ENCODE measurements around the gene KLLN.
A peak's percentile ranks its signal among the peaks of the same experiment; 100 is the strongest.
"Not testable (repeated sequence)": the region's sequence is repeated elsewhere in the genome, so short reads cannot be mapped to it uniquely, and the experiment has no call there.

Gene KLLN

DNA sequence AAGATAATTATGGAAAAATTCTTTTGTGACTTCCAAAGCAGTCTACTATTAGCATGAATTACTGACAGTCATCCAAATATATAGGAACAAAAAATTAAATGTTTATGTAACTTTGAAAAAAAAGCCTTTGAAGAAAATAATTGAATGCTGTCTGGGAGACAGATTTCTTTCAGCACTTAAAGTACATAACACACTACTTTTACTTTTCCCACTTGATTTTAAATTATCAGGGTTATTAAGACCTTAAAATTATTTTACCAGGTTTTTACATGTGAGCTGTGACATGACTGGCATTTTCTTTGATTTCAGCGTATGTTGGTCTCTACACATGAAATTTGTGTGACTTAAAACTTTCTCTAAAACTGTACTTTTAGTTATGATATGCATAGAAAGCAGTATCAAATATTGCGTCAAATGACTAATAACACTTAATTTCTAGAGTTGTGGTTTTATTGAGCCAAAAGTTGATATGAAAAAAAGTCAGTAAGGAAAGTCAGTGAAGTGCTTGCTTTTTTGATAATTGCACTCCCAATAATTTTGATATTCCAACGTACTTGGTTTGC is 3.2 kb upstream of the KLLN start:
- DNase-seq (ENCODE audit: low spot score) = no peak

DNA sequence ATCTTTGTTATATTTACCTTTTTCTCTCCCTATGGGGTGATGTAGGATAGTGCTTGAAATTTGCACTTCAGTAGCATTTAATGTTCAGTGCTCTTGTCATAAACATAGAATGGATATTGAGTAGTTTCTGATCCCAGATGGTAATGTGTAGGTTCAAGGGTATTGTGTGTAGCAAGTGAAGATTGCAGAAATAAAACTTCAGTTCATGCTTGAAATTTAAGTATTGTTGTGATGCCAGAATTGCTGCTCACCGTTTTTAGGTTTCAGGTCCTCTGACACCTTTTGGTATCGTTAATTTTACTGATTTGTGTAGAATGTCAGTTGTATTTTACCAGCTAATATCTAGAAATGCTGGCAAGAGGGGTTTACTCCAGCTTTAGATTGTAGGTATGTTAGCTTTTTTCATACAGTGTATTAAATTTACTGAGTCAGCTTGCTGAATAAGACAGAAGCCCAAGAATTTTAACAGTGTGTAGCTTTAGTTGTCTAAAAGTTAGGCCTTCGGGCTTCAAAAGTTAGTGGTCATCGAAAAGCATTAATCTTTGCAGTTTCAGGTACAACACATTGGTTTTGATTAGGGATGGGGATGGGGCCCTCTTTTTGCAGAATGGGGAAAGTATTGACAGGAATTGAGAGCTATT is 2.0 kb upstream of the KLLN start:
- DNase-seq (ENCODE audit: low spot score) = no peak

DNA sequence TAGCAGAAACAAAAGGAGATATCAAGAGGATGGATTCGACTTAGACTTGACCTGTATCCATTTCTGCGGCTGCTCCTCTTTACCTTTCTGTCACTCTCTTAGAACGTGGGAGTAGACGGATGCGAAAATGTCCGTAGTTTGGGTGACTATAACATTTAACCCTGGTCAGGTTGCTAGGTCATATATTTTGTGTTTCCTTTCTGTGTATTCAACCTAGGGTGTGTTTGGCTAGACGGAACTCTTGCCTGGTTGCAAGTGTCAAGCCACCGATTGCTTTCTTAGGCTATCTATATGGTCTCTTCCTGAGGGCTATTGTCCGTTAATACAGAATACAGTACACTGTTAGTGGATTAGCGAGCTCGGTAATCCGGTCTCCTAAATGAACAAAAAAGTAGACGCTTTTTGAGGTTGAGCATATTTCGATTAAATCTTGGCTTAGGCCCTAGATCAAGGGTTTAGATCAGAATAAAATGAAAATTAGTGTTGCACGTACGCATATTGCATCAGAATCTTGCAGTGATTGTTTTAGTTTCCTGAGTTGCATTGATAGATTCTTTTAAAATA is 1.2 kb upstream of the KLLN start:
- DNase-seq (ENCODE audit: low spot score) = no peak

DNA sequence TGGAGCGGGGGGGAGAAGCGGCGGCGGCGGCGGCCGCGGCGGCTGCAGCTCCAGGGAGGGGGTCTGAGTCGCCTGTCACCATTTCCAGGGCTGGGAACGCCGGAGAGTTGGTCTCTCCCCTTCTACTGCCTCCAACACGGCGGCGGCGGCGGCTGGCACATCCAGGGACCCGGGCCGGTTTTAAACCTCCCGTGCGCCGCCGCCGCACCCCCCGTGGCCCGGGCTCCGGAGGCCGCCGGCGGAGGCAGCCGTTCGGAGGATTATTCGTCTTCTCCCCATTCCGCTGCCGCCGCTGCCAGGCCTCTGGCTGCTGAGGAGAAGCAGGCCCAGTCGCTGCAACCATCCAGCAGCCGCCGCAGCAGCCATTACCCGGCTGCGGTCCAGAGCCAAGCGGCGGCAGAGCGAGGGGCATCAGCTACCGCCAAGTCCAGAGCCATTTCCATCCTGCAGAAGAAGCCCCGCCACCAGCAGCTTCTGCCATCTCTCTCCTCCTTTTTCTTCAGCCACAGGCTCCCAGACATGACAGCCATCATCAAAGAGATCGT is 690 bp upstream of the KLLN start:
- DNase-seq (ENCODE audit: low spot score) = not testable (repeated sequence)

DNA sequence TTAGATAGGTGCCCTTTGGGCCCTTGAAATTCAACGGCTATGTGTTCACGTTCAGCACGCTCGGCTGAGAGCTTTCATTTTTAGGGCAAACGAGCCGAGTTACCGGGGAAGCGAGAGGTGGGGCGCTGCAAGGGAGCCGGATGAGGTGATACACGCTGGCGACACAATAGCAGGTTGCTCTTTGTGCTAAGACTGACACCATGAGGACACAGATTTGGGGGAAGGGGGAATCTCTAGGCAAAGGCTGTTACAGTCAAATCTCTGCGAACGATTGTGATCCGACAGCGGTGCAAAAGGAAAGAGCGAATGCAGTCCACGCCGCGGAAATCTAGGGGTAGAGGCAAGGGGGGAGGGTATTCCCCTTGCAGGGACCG is 667 bp downstream of the KLLN start:
- DNase-seq (ENCODE audit: low spot score) = no peak

DNA sequence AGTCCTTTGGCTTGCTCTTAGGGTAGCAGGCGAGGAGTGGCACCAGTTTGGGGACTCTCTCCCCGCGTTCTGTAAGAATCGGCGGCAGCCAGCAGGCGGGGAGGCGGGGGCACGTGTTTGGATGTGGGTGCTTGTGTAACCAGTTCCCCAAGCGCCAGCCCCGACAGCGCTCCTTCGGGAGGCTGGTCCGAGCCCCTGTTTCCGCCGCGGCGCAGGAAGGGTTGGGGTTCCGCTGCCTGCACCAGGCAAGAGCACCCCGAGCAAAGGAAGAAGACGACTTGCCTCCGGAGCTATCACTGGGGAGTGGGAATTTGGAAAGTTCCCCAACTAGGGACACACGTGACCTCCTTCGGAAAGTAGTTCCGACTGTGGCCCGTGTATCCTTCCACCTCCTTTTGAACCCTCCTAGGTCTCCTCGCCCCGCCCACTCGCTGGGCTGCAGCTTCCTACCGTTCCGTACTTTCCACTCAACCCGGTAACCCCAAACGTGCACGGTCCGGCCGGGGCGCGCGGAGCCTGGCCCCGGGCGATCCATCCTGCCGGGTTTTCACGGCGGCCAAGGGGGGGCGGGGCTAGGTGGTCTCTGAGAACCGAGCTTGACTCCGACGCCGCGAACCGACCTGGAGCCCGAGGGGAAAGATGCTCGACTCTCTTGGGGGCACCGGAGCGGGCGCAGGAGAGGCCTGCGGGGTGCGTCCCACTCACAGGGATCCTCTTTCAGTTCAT is 1.2 kb downstream of the KLLN start:
- DNase-seq (ENCODE audit: low spot score) = no peak

DNA sequence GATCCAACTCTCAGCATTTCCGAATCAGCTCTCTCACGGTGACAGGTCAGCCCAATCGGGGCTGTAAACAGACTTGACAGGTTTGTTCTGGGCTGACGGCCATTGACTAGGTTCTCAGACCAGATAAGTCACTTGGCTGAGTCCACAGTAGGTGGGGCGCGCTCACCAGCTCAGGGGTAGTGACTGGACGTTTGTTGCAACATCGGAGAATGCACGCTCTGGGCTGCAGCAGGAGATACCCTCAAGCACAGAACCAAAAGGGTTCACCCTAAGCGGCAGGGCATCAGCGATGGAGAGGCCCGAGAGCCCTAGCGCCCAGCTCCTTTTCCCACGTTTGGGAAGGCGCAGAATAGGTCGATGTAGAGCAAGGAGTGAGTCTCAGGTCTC is 1.8 kb downstream of the KLLN start:
- no peak for DNase-seq (ENCODE audit: low spot score)

DNA sequence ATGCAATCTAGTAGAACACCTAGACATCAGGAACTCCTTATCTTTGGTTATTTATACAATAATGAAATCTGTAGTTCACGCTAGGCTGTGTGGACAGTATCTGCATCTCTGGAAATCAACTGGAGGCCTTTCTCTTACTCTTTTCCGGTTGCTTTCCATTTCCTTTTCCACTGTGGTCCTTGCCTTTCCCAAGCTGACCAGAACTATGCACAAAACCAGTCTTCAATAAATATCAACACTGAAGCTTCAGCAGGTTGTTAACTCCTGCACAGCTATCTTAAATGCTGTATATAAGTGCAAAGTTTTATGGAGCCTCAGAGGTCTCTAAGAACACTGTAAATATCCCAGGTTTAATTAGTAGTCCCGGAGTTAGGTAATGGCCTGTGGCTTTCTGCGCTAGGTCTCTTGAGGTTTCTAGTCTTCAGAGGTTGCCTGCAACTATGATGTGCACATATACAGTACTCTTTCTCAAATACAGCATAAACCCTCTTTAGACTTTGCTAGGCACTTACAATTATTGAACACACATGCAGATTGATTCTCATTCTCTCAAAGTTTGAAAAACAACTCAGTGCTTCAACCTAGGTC is 2.4 kb downstream of the KLLN start:
- DNase-seq (ENCODE audit: low spot score) = no peak

DNA sequence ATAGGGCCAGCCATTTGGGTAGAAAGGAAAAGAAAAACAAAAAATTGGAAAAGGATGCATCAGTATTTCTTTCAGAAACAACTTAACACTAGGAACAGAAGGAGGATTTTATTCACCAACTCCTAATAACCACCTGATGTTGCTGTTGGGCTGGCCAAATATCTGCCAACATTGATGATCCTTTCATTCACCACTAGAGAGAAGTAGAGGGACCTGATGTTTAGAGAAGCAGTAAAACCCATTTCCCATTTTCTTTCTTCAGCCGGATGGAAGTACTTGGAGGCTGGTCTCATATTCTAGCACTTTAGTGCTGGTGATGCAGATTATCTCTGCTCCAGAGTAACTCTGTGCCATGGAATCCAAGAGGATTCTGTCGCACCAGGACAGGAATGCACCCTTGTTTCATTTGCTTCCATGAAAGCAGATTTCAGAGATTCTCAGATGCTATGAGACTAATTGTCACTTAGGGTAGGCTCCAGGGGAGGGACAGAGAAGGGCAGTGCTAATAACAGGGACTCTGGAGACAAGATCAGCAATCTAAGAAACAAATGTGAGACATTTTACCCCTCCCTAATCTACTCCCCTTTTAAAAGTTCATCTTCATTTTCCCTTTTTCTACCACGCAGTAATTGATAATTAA is 3.1 kb downstream of the KLLN start:
- DNase-seq (ENCODE audit: low spot score) = peak; percentile 57

DNA sequence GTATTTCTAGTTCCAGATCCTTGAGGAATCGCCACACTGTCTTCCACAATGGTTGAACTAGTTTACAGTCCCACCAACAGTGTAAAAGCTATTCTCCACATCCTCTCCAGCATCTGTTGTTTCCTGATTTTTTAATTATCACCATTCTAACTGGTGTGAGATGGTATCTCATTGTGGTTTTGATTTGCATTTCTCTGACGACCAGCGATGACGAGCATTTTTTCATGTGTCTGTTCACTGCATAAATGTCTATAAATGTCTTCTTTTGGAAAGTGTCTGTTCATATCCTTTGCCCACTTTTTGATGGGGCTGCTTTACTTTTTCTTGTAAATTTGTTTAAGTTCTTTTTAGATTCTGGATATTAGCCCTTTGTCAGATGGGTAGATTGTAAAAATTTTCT is 7.7 kb downstream of the KLLN start:
- not testable (repeated sequence) for DNase-seq (ENCODE audit: low spot score)

DNA sequence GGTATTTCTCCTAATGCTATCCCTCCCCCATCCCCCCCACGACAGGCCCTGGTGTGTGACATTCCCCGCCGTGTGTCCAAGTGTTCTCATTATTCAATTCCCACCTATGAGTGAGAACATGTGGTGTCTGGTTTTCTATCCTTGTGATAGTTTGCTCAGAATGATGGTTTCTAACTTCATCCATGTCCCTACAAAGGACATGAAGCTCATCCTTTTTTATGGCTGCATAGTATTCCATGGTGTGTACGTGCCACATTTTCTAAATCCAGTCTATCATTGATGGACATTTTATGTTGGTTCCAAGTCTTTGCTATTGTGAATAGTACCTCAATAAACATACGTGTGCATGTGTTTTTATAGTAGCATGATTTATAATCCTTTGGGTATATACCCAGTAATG is 8.1 kb downstream of the KLLN start:
- not testable (repeated sequence) for DNase-seq (ENCODE audit: low spot score)

DNA sequence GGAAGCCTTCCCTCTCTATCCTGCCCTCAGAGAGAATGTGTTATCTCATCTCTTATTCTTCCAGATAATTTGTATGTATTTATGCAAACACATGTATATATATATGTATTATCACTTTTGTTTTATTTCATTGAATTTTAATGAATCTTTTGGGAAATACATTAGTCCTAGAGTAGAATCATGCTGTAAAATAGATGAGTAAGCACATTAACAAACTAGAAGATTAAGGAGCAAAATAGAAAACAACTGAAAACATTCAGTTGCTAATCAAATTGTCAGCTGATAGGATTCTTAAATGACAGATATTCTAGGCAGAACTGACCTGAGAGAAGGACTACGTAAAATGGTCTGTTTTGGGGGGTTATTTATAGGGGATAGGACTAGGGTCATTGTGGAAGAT is 11.2 kb downstream of the KLLN start:
- DNase-seq (ENCODE audit: low spot score) = no peak

DNA sequence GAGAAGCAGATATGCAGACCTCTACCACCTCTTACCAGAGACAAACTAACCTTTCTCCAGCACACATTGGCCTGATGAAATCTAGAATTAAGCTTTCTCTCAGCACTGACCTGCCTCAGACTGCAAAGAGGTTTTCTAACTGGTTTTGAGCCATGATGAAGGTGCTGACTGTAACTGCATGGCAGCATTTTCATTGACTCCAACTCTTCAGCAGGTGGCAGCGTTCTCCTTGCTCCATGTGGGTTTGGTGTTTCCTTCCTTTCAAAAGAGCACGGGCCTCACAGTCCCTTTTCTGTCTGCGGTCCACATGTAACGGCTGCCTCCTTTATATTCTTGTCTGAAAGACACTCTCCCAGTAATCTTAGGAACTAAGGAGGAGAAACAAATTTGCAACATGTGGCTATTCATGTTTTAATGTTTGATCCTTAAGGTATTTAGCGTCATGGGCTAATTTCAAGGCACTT is 12.6 kb downstream of the KLLN start:
- peak; percentile 48 for DNase-seq (ENCODE audit: low spot score)

DNA sequence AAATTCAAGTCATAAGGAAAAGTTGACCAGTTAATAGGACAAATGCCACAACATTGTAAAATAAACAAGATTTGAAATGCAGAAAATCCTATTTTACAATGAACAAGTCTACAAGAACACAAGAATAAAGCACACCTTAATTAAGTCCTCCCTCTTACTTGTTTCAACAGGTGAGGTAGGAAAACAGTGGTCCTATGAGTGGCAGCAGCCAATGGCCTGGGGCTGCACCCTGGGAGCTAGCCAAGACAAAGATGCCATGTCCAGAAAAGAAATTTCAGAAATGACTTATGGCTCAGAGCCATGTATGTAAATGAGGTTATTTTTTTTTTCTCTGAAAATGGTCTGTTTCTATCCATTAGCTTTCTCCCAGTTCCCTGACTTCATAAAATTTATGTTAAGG is 14.3 kb downstream of the KLLN start:
- no peak for DNase-seq (ENCODE audit: low spot score)

DNA sequence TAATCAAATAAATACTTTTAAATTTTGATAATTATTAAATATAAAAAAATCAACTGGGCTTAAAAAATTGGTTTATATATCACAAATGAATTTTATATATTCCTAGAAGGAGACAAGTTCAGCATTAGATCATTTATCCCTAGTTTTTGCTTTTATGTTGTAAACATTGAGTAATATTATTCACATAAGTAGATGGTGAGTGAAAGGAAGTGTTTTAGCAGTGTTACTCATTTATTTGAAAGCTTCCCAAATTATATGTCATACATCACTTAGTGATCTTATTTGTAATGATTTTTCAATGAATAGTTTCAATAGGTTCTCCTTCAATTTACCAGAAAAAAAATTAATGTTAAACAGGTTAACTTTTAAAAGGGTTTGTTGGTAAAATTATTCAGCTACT is 15.8 kb downstream of the KLLN start:
- DNase-seq (ENCODE audit: low spot score) = no peak

DNA sequence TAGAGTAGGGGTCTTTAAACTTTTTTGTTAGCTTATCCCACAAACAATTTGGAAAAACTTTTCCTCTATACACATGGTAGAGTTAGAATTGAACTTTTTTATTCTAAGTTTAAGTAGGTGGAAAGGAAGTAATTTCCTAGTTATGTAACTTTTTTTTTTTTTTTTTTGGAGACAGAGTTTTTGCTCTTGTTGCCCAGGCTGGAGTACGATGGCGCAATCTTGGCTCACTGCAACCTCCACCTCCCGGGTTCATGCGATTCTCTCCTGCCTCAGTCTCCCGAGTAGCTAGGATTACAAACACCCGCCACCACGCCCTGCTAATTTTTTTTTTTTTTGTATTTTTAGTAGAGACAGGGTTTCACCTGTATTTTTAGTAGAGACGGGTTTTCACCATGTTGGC is 16.6 kb downstream of the KLLN start:
- DNase-seq (ENCODE audit: low spot score) = not testable (repeated sequence)

DNA sequence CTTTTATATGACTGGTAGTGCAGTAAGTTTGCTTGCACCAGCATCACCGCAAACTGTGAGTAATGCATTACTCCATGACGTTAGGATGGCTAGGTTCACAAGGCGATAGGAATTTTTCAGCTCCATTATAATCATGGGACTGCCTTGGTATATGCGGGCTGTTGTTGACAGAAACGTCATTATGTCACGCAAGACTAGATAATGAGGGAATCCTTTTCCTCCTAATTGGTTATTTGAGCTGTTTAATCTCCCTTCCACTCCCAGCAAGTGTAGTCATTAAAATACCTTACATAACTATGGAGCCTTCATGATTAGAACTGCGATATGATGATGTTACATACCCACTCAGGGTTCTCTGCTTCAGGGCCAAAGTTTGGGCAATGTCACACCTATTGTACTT is 17.3 kb downstream of the KLLN start:
- no peak for DNase-seq (ENCODE audit: low spot score)

DNA sequence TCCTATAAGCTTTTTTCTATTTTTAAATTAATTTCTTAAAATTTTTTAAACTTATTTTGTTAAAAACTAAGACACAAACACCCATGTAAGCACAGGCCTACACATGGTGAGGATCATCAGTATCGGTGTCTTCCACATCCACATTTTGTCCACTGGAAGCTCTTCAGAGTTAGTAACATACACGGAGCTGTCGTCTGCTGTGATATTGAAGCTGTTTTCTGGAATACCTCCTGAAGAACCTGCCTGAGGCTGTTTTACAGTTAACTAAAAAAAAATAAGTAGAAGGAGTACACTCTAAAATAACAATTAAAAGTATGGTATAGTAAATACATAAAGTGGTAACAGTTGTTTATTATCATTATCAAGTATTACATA is 17.7 kb downstream of the KLLN start:
- no peak for DNase-seq (ENCODE audit: low spot score)

DNA sequence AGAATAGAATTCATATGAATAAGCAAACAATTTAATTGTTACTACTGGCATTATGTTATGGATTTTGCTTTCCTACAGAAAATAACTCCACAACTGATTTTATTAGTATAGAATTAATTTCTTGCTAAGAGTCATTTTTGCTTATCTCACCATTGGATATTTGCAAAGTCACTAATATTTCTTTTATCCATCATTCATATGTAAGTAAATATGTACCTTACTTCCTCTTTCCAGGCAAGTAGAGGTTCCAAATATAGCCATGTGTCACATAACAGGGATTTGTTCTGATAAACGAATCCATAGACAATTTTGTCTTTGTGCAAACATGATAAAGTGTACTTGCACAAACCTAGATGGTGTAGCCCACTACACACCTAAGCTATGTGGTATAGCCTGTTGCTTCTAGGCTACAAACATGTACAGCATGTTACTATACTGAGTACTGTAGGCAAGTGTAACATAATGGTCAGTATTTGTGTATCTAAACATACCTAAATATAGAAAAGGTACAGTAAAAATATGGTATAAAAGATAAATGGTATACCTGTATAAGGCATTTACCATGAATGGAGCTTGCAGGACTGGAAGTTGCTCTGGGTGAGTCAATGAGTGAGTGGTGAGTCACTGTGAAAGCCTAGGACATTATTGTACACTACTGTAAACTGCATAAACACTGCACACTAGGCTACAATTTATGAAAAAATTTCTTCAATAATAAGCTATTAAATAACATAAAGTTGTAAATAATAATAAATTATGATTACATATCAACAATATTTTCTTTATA is 18.3 kb downstream of the KLLN start:
- DNase-seq (ENCODE audit: low spot score) = no peak

DNA sequence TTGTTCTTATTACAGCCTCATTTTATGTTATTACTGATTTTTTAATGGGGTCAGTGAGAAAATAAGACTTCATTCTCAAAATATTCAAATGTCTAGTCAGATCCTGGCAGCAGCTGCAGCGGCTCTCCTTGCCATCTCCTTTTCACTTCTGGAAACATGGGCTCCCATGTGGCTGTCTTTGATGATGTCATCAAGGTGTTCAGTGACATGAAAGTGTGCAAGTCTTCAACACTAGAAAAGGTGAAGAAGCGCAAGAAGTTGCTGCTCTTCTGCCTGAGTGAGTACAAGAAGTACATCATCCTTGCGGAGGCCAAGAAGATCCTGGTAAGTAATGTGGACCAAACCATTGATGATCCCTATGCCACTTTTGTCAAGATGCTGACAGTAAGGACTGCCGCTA is 19.6 kb downstream of the KLLN start:
- no peak for DNase-seq (ENCODE audit: low spot score)

DNA sequence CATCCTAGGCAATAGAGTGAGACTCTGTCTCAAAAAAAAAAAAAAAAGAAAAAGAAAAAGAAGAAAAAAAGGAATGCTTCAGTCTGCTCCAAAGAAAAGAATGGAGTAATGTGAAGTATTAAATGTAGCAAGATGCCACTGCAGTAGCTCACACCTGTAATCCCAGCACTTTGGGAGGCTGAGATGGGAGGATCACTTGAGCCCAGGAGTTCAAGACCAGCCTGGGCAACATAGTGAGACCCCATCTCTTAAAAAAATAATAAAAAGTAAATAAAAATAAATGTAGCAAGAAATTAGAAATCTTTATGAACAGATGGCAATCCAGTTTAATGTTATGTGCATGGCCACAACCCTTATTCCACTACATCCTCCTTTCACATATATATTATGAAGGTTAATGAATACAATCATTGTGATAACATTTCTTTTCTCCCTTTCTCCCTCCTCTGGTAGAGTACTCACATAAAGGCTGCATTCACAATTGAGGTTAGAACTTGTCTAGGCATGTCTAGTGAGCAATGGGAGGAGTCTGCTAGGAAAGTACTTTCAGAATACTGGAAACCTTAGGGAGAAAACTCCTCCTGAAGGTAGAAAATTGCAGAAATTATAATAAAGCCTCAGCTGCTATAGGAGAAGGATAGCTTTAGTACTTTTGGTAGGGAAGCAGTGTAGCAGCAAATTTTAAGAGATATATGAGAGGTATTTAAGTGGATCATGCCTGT is 20.4 kb downstream of the KLLN start:
- DNase-seq (ENCODE audit: low spot score) = peak; percentile 62
